Testis (tissue), 5 donors: Measurements from ENCODE around the gene OR10G6. TPM values are rescaled to one million over a fixed set of nuclear protein-coding genes. Genes with fewer than 3 reads are reported as not detected.

Experiments
- DNase-seq: peaks from one replicate; pipeline ENCODE4 v3.0.0-alpha.2; 2019
- H3K27ac ChIP-seq, 2 donors: fragments of 200-600 bp; sonication (generic); one replicate each; pipeline ENCODE4 v1.5.1; 2019
- H3K27me3 ChIP-seq: fragments of 200-600 bp; sonication (generic); one replicate; pipeline ENCODE4 v1.5.1; 2019
- H3K36me3 ChIP-seq: fragments of 200-600 bp; sonication (generic); one replicate; pipeline ENCODE4 v1.5.1; 2017; ENCODE audit warnings: low read depth; ENCODE audit errors: missing control alignments
- H3K4me1 ChIP-seq: fragments of 200-600 bp; sonication (generic); one replicate; pipeline ENCODE4 v1.5.1; 2019
- H3K4me3 ChIP-seq, 2 donors: fragments of 200-600 bp; sonication (generic); one replicate each; pipeline ENCODE4 v1.5.1; 2017 to 2019
- H3K9me3 ChIP-seq: fragments of 200-600 bp; sonication (generic); one replicate; pipeline ENCODE4 v1.5.1; 2017
- CTCF ChIP-seq, 3 experiments: fragments of 450-650 bp in 2 of 3; fragments of 200-600 bp in 1 of 3; sonication (generic) in 1 of 3; IDR thresholded peaks; one replicate each; pipeline ENCODE4 v1.5.1; 2016 to 2019; ENCODE audit warnings: antibody characterized with exemption in 3 of 3, mild to moderate bottlenecking in 2 of 3, moderate library complexity in 1 of 3
- POLR2A ChIP-seq: fragments of 450-650 bp; IDR thresholded peaks from one replicate; pipeline ENCODE4 v1.6.1; 2017; ENCODE audit warnings: antibody characterized with exemption, mild to moderate bottlenecking, moderate library complexity
- WGBS, 2 donors: methylation state at CpG; one replicate each; pipeline ENCODE4 v1.1.5; 2018; 5-methylcytosine and 5-hydroxymethylcytosine counted together
- intact Hi-C: fragments of 100-400 bp; cut with DNase I; formaldehyde crosslinking; loops from one replicate; pipeline ENCODE4 v1.15.1; 2023; ENCODE audit warnings: low total_unique reads
- long read RNA-seq, 2 donors: transcript quantifications; one replicate each; lab custom pipeline, GENCODE V29; 2026
- polyA plus RNA-seq: library from polyadenylated mRNA; stranded (reverse); fragments of 350-450 nt; fragmentation: Illumina TruSeq; extraction: RNeasy Lipid Tissue Mini Kit (QIAGEN cat#74804); gene quantifications from one replicate; pipeline ENCODE4 v1.2.3, GENCODE V29; 2014; ENCODE audit warnings: low read depth, low replicate concordance; ENCODE audit not compliant: insufficient read depth
- total RNA-seq, 2 donors: library from RNA; depleted of rRNA; stranded (reverse); fragments of >200 nt; gene quantifications; one replicate each; pipeline ENCODE4 v1.2.3, GENCODE V29; 2016

OR10G6 gene
- total RNA-seq (not detected), polyA plus RNA-seq (not detected)
- long read RNA-seq, donor 1, result 0 reads
- long read RNA-seq, donor 2, result 0 reads

GRCh38 chr11:123995119-123995518 is at the start of gene OR10G6:
Gene OR10G6 (minus strand): TSS chr11:123995161. CDS start chr11:123995161, 0 bp downstream.
- no peak for TF ChIP-seq CTCF (IDR thresholded peaks at IDR 0.05)
- no peak for TF ChIP-seq POLR2A
- DNase-seq, result no peak
- Histone ChIP-seq H3K36me3 (no peaks in the 10 kb centered on the region), H3K9me3 (no peaks in the 10 kb centered on the region), H3K4me1 (no peaks in the 10 kb centered on the region), H3K27me3 (no peaks in the 10 kb centered on the region), H3K4me3 (no peak within 1 kb of the TSS), H3K27ac (no peak within 1 kb of the TSS)
- intact Hi-C loops, result no loop called here
- 56 to 81% methylated on average over 1 of the region's 1 CpG for WGBS, 2 donors

GRCh38 chr11:124043420-124043819 is 48.5 kb upstream of the OR10G6 start:
- H3K4me3 ChIP-seq, result no peak overlapping the region
- no peaks in the 10 kb centered on the region for H3K4me1 ChIP-seq
- no peaks in the 10 kb centered on the region for H3K36me3 ChIP-seq
- intact Hi-C loops, result no loop called here
- H3K9me3 ChIP-seq, result no peaks in the 10 kb centered on the region
- 73 to 80% methylated on average over 4 of the region's 4 CpGs for WGBS, 2 donors
- no peak overlapping the region for H3K27ac ChIP-seq
- H3K27me3 ChIP-seq, result no peaks in the 10 kb centered on the region
- DNase-seq, result no peak
- TF ChIP-seq POLR2A, result no peak
- TF ChIP-seq CTCF (IDR thresholded peaks at IDR 0.05), result no peak

- Histone ChIP-seq H3K27me3 (no peaks in the 10 kb centered on the region), H3K27ac (no peak within 1 kb of the TSS), H3K4me3 (no peak within 1 kb of the TSS), H3K4me1 (no peaks in the 10 kb centered on the region), H3K9me3 (no peaks in the 10 kb centered on the region), H3K36me3 (no peaks in the 10 kb centered on the region)
- WGBS, 2 donors, result 5 to 10% methylated on average over 1 of the region's 1 CpG
- no peak for TF ChIP-seq CTCF (IDR thresholded peaks at IDR 0.05)
- no peak for TF ChIP-seq POLR2A
- DNase-seq, result no peak
- intact Hi-C loops, result no loop called here
Observed at GRCh38 chr11:124041254-124041653, 46.3 kb upstream of the OR10G6 start, which contains the start of gene OR10G7. Gene OR10G7 (minus strand): TSS chr11:124041325. CDS start chr11:124039001, 2,324 bp downstream.

GRCh38 chr11:124039557-124039956 is 44.6 kb upstream of the OR10G6 start:
- H3K27ac ChIP-seq, result no peak overlapping the region
- H3K27me3 ChIP-seq, result no peaks in the 10 kb centered on the region
- H3K36me3 ChIP-seq, result no peaks in the 10 kb centered on the region
- no peaks in the 10 kb centered on the region for H3K4me1 ChIP-seq
- no peaks in the 10 kb centered on the region for H3K9me3 ChIP-seq
- DNase-seq, result no peak
- 76 to 77% methylated on average over 9 of the region's 9 CpGs for WGBS, 2 donors
- intact Hi-C loops, result no loop called here
- TF ChIP-seq CTCF (IDR thresholded peaks at IDR 0.05) (no peak), POLR2A (no peak)
- H3K4me3 ChIP-seq, result no peak overlapping the region

GRCh38 chr11:124036666-124037065 is 41.7 kb upstream of the OR10G6 start:
- TF ChIP-seq CTCF (IDR thresholded peaks at IDR 0.05) (no peak), POLR2A (no peak)
- H3K36me3 ChIP-seq, result no peaks in the 10 kb centered on the region
- intact Hi-C loops, result no loop called here
- H3K27me3 ChIP-seq, result no peaks in the 10 kb centered on the region
- H3K27ac ChIP-seq, result no peak overlapping the region
- H3K4me1 ChIP-seq, result no peaks in the 10 kb centered on the region
- no peak overlapping the region for H3K4me3 ChIP-seq
- WGBS, 2 donors, result 43 to 50% methylated on average over 1 of the region's 1 CpG
- no peaks in the 10 kb centered on the region for H3K9me3 ChIP-seq
- no peak for DNase-seq
